Measurements from ENCODE around the gene IL13RA1. TPM values are rescaled to one million over a fixed set of nuclear protein-coding genes. Genes with fewer than 3 reads are reported as not detected.

IL13RA1 gene
- total and polyA plus RNA-seq, 4 donors: 31.2 to 137 (median 44.5) TPM

DNA sequence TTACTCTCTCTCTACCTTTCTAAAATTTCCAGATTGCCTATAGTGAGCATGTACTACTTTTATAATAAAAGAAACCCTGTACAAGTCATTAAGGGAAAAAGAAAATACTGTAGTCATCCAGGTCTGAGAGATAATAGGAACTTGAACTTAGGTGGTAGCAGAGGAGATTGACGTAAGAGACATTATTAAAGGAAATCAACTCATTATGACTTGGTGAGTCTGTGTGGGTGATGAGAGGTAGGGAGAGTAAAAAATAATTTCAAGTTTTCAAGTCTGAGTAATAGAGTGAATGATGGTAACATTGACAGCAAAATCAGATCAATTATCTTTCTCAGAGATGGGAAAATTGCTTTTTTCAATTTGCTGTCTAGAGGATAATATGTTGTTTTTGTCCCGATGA lies 52.2 kb downstream of the IL13RA1 start:
- DNase-seq (ENCODE audit: low spot score): no peak
- no peak overlapping the region for H3K9ac ChIP-seq (ENCODE audit: low read depth in 1 of 2, low read length in 2 of 2)
- no peak overlapping the region for H3K27ac ChIP-seq (ENCODE audit: low read depth in 1 of 2, low read length in 2 of 2)
- TF ChIP-seq, protein P1, sequence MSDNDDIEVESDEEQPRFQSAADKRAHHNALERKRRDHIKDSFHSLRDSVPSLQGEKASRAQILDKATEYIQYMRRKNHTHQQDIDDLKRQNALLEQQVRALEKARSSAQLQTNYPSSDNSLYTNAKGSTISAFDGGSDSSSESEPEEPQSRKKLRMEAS (IDR thresholded peaks at IDR 0.05): no peak
- TF ChIP-seq RXRA (IDR thresholded peaks at IDR 0.05) (no peak), TAF1 (conservative IDR thresholded peaks at IDR 0.05) (no peak), SP1 (IDR thresholded peaks at IDR 0.05) (no peak), JUND (IDR thresholded peaks at IDR 0.05) (no peak), YY1 (IDR thresholded peaks at IDR 0.05) (no peak), FOXA1 (IDR thresholded peaks at IDR 0.05) (no peak), NR2F2 (IDR thresholded peaks at IDR 0.05) (no peak), RAD21 (IDR thresholded peaks at IDR 0.05) (no peak), GABPA (IDR thresholded peaks at IDR 0.05 in 1 of 2, conservative IDR thresholded peaks at IDR 0.05 in 1 of 2) (no peak)
- TF ChIP-seq, protein P2, sequence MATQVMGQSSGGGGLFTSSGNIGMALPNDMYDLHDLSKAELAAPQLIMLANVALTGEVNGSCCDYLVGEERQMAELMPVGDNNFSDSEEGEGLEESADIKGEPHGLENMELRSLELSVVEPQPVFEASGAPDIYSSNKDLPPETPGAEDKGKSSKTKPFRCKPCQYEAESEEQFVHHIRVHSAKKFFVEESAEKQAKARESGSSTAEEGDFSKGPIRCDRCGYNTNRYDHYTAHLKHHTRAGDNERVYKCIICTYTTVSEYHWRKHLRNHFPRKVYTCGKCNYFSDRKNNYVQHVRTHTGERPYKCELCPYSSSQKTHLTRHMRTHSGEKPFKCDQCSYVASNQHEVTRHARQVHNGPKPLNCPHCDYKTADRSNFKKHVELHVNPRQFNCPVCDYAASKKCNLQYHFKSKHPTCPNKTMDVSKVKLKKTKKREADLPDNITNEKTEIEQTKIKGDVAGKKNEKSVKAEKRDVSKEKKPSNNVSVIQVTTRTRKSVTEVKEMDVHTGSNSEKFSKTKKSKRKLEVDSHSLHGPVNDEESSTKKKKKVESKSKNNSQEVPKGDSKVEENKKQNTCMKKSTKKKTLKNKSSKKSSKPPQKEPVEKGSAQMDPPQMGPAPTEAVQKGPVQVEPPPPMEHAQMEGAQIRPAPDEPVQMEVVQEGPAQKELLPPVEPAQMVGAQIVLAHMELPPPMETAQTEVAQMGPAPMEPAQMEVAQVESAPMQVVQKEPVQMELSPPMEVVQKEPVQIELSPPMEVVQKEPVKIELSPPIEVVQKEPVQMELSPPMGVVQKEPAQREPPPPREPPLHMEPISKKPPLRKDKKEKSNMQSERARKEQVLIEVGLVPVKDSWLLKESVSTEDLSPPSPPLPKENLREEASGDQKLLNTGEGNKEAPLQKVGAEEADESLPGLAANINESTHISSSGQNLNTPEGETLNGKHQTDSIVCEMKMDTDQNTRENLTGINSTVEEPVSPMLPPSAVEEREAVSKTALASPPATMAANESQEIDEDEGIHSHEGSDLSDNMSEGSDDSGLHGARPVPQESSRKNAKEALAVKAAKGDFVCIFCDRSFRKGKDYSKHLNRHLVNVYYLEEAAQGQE (IDR thresholded peaks at IDR 0.05): no peak
- TF ChIP-seq, protein P3, sequence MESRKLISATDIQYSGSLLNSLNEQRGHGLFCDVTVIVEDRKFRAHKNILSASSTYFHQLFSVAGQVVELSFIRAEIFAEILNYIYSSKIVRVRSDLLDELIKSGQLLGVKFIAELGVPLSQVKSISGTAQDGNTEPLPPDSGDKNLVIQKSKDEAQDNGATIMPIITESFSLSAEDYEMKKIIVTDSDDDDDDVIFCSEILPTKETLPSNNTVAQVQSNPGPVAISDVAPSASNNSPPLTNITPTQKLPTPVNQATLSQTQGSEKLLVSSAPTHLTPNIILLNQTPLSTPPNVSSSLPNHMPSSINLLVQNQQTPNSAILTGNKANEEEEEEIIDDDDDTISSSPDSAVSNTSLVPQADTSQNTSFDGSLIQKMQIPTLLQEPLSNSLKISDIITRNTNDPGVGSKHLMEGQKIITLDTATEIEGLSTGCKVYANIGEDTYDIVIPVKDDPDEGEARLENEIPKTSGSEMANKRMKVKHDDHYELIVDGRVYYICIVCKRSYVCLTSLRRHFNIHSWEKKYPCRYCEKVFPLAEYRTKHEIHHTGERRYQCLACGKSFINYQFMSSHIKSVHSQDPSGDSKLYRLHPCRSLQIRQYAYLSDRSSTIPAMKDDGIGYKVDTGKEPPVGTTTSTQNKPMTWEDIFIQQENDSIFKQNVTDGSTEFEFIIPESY (IDR thresholded peaks at IDR 0.05): no peak
- TF ChIP-seq, protein P4, sequence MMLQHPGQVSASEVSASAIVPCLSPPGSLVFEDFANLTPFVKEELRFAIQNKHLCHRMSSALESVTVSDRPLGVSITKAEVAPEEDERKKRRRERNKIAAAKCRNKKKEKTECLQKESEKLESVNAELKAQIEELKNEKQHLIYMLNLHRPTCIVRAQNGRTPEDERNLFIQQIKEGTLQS (IDR thresholded peaks at IDR 0.05): no peak
- no peaks in the 10 kb centered on the region for H3K9me3 ChIP-seq (ENCODE audit: control insufficient read depth in 4 of 4, low read length in 3 of 4)
- no peaks in the 10 kb centered on the region for H3K27me3 ChIP-seq (ENCODE audit: control insufficient read depth in 4 of 4, insufficient read depth in 4 of 4, low read length in 3 of 4)
- H3K4me1 ChIP-seq (ENCODE audit: control insufficient read depth in 4 of 4, insufficient read depth in 4 of 4, low read length in 3 of 4): no peaks in the 10 kb centered on the region
- WGBS: 92% methylated on average over 2 of the region's 2 CpGs
- H3K4me3 ChIP-seq (ENCODE audit: low read depth in 1 of 3, low read length in 3 of 3): no peak overlapping the region
- peaks cover 0 to 15% (median 5%) of the 10 kb centered on the region in 4 donors for H3K36me3 ChIP-seq (ENCODE audit: control insufficient read depth in 4 of 4, insufficient read depth in 3 of 4, low read depth in 1 of 4, low read length in 3 of 4)

DNA sequence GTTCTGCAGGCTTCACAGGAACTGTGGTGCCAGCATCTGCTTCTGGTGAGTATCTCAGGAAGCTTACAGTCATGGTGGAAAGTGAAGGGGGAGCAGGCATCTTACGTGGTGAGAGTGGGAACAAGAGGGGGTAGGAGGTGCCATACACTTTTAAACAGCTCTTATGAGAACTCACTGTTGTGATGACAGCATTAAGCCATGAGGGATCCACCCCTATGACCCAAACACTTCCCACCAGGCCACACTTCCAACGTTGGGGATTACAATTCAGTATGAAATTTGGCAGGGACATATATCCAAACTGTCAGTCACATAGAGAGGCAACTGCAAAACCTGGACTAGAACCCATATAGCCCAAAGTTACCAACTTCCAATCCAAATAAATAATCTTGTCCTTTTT lies 53.1 kb downstream of the IL13RA1 start:
- Histone ChIP-seq H3K27ac (ENCODE audit: low read depth in 1 of 2, low read length in 2 of 2) (no peak overlapping the region), H3K36me3 (ENCODE audit: control insufficient read depth in 4 of 4, insufficient read depth in 3 of 4, low read depth in 1 of 4, low read length in 3 of 4) (peaks cover 0 to 14% (median 2%) of the 10 kb centered on the region in 4 donors), H3K27me3 (ENCODE audit: control insufficient read depth in 4 of 4, insufficient read depth in 4 of 4, low read length in 3 of 4) (no peaks in the 10 kb centered on the region), H3K4me3 (ENCODE audit: low read depth in 1 of 3, low read length in 3 of 3) (no peak overlapping the region), H3K4me1 (ENCODE audit: control insufficient read depth in 4 of 4, insufficient read depth in 4 of 4, low read length in 3 of 4) (no peaks in the 10 kb centered on the region), H3K9ac (ENCODE audit: low read depth in 1 of 2, low read length in 2 of 2) (no peak overlapping the region), H3K9me3 (ENCODE audit: control insufficient read depth in 4 of 4, low read length in 3 of 4) (no peaks in the 10 kb centered on the region)
- no peak for DNase-seq (ENCODE audit: low spot score)
- TF ChIP-seq GABPA (IDR thresholded peaks at IDR 0.05 in 1 of 2, conservative IDR thresholded peaks at IDR 0.05 in 1 of 2): no peak
- no peak for TF ChIP-seq FOXA2 (IDR thresholded peaks at IDR 0.05)
- no peak for TF ChIP-seq TAF1 (conservative IDR thresholded peaks at IDR 0.05)
- no peak for TF ChIP-seq HNF4G (IDR thresholded peaks at IDR 0.05)
- no peak for TF ChIP-seq RAD21 (IDR thresholded peaks at IDR 0.05)
- no peak for TF ChIP-seq EGR1 (IDR thresholded peaks at IDR 0.05; ENCODE audit: low read depth in 2 of 2)
- TF ChIP-seq, protein P3 (IDR thresholded peaks at IDR 0.05): no peak
- TF ChIP-seq HNF4A (conservative IDR thresholded peaks at IDR 0.05): no peak
- TF ChIP-seq RXRA (IDR thresholded peaks at IDR 0.05): no peak
- TF ChIP-seq YY1 (IDR thresholded peaks at IDR 0.05): no peak
- TF ChIP-seq, protein P1 (IDR thresholded peaks at IDR 0.05): no peak
- no peak for TF ChIP-seq SP1 (IDR thresholded peaks at IDR 0.05)
- TF ChIP-seq, protein P4 (IDR thresholded peaks at IDR 0.05): no peak
- 77% methylated on average over 2 of the region's 2 CpGs for WGBS

Measured in liver (tissue), 9 donors.